B cell (primary cell): ENCODE results near the gene MED12L. TPM values are rescaled to one million over a fixed set of nuclear protein-coding genes. Genes with fewer than 3 reads are reported as not detected.
A peak's percentile ranks its signal among the peaks of the same experiment; 100 is the strongest.

Source experiments
- ATAC-seq: fragments of 200-7000 bp; cut with Tn5 transposase; one replicate; pipeline ENCODE4 v1.10.0; 2021; ENCODE audit warnings: low read depth, mild to moderate bottlenecking, moderate number of reproducible peaks, moderate library complexity
- CTCF ChIA-PET: fragments of 350-600 bp; sonication (Branson Sonifier 250); formaldehyde crosslinking; loops from one replicate; lab custom pipeline; 2021; ENCODE audit warnings: antibody characterized with exemption, inconsistent platforms; lab: Charles Lee
- POLR2A ChIA-PET: fragments of 350-600 bp; sonication (Branson Sonifier 250); formaldehyde crosslinking; loops from one replicate; lab custom pipeline; 2021; ENCODE audit warnings: antibody characterized with exemption; lab: Charles Lee
- DNase-seq: peaks from one replicate; pipeline ENCODE4 v3.0.0; 2013
- H2AFZ ChIP-seq: 2 replicates; pipeline ENCODE4 v1.6.1; 2012; ENCODE audit warnings: mild to moderate bottlenecking, low read depth, low read length; ENCODE audit not compliant: insufficient read depth, poor library complexity, severe bottlenecking
- H3K27ac ChIP-seq, 2 donors: 1 replicate in 1 of 2; 2 replicates in 1 of 2; pipeline ENCODE4 v1.5.1; 2012 to 2013; ENCODE audit warnings: low read length in 2 of 2, mild to moderate bottlenecking in 2 of 2, moderate library complexity in 1 of 2
- H3K27me3 ChIP-seq, 4 experiments: fragments of 200-600 bp in 1 of 4; sonication (generic) in 1 of 4; replicated peaks in 1 of 4; 1 replicate in 2 of 4; 2 replicates in 2 of 4; pipeline versions ENCODE4 v1.6.1 to v1.7.0; 2013 to 2016; ENCODE audit warnings: low read length in 3 of 4, mild to moderate bottlenecking in 2 of 4, mixed read lengths in 1 of 4, moderate library complexity in 1 of 4; ENCODE audit not compliant: insufficient read depth in 4 of 4, control insufficient read depth in 3 of 4; ENCODE audit errors: control extremely low read depth in 1 of 4
- H3K36me3 ChIP-seq, 2 experiments: replicated peaks in 1 of 2; 1 replicate in 1 of 2; 2 replicates in 1 of 2; pipeline versions ENCODE4 v1.6.1 to v1.7.1; 2013; ENCODE audit warnings: low read length in 1 of 2; ENCODE audit not compliant: insufficient read depth in 2 of 2, control insufficient read depth in 1 of 2; ENCODE audit errors: control extremely low read depth in 1 of 2, extremely low read depth in 1 of 2
- H3K4me1 ChIP-seq, 2 donors: fragments of 200-600 bp in 1 of 2; sonication (generic) in 1 of 2; 1 replicate in 1 of 2; 2 replicates in 1 of 2; pipeline versions ENCODE4 v1.5.1 to v1.6.1; 2013 to 2017; ENCODE audit warnings: low read length in 2 of 2; ENCODE audit not compliant: control insufficient read depth in 2 of 2, insufficient read depth in 2 of 2
- H3K4me2 ChIP-seq: replicated peaks from 2 replicates; pipeline ENCODE3; 2012; ENCODE audit warnings: mild to moderate bottlenecking, low read depth, low read length; ENCODE audit not compliant: poor library complexity, severe bottlenecking
- H3K4me3 ChIP-seq, 5 experiments: fragments of 200-600 bp in 1 of 5; sonication (generic) in 1 of 5; 1 replicate in 3 of 5; 2 replicates in 2 of 5; pipeline versions ENCODE4 v1.5.1 to v1.7.0; 2011 to 2016; ENCODE audit warnings: low read length in 4 of 5, mild to moderate bottlenecking in 4 of 5, low read depth in 2 of 5, control low read depth in 1 of 5, moderate library complexity in 1 of 5; ENCODE audit not compliant: insufficient read depth in 1 of 5; ENCODE audit errors: control extremely low read depth in 1 of 5, extremely low read depth in 1 of 5
- H3K79me2 ChIP-seq: fragments of 200-600 bp; sonication (generic); one replicate; pipeline ENCODE4 v1.6.0; 2016; ENCODE audit warnings: low read length; ENCODE audit not compliant: control insufficient read depth, insufficient read depth
- H3K9ac ChIP-seq: fragments of 200-600 bp; sonication (generic); 2 replicates; pipeline ENCODE4 v1.6.1; 2017; ENCODE audit warnings: mild to moderate bottlenecking, low read length, moderate library complexity
- H3K9me3 ChIP-seq, 3 donors: one replicate each; pipeline versions ENCODE4 v1.6.1 to v1.7.1; 2013; ENCODE audit warnings: low read length in 2 of 3; ENCODE audit not compliant: control insufficient read depth in 2 of 3, insufficient read depth in 1 of 3; ENCODE audit errors: control extremely low read depth in 1 of 3
- H4K20me1 ChIP-seq: 2 replicates; pipeline ENCODE4 v1.6.0; 2012; ENCODE audit warnings: mild to moderate bottlenecking, low read length; ENCODE audit not compliant: insufficient read depth, control insufficient read depth, poor library complexity, severe bottlenecking
- H3K27ac Mint-ChIP-seq: one replicate; pipeline ENCODE4 v1.8.0; 2021; ENCODE audit warnings: mixed read lengths
- H3K27me3 Mint-ChIP-seq: one replicate; pipeline ENCODE4 v1.8.0; 2021; ENCODE audit warnings: mixed read lengths
- H3K4me1 Mint-ChIP-seq: one replicate; pipeline ENCODE4 v1.8.0; 2021; ENCODE audit warnings: mixed read lengths
- H3K4me3 Mint-ChIP-seq: one replicate; pipeline ENCODE4 v1.8.0; 2021; ENCODE audit warnings: mixed read lengths
- H3K9me3 Mint-ChIP-seq: one replicate; pipeline ENCODE4 v1.8.0; 2022; ENCODE audit warnings: mixed read lengths; ENCODE audit not compliant: insufficient read depth
- EZH2 ChIP-seq: IDR thresholded peaks from 2 replicates; pipeline ENCODE4 v1.6.1; 2012; ENCODE audit warnings: borderline replicate concordance, low read depth, mild to moderate bottlenecking, moderate library complexity, low read length; ENCODE audit not compliant: insufficient read depth, poor library complexity, severe bottlenecking
- WGBS: methylation state at CpG from one replicate; pipeline ENCODE4 v1.1.5; 2013; ENCODE audit warnings: missing lambda C conversion rate; ENCODE audit not compliant: insufficient coverage; 5-methylcytosine and 5-hydroxymethylcytosine counted together
- intact Hi-C: fragments of 100-400 bp; cut with micrococcal nuclease; formaldehyde crosslinking; loops from one replicate; pipeline ENCODE4 v1.10.0; 2022
- polyA plus RNA-seq: library from polyadenylated mRNA; depleted of rRNA; stranded (reverse); fragments of >200 nt; gene quantifications from 2 replicates; pipeline ENCODE4 v1.2.3, GENCODE V29; 2012
- total RNA-seq, 2 donors: library from RNA; stranded (reverse); fragments of 120-200 nt in 1 of 2; gene quantifications; 1 replicate in 1 of 2; 2 replicates in 1 of 2; pipeline versions ENCODE4 v1.2.3 to v1.2.4, GENCODE V29; 2013 to 2022
- TF ChIP-seq, protein P1 (sequence below): fragments of 200-600 bp; IDR thresholded peaks from one replicate; pipeline ENCODE4 v1.8.0; 2022; ENCODE audit warnings: antibody characterized with exemption, mild to moderate bottlenecking

The MED12L gene
- total and polyA plus RNA-seq, 2 donors (not counting 1 experiment from before 2014, with no cell fraction given) = 0.07 to 0.30 TPM

GRCh38 chr3:151331696-151332095 lies 246.2 kb downstream of the MED12L start:
- intact Hi-C loops = no loop called here
- Histone ChIP-seq H3K9me3 (no peaks in the 10 kb centered on the region), H3K36me3 (no peaks in the 10 kb centered on the region), H3K27me3 (no peaks in the 10 kb centered on the region), H3K4me1 (peaks cover 7 to 8% of the 10 kb centered on the region in 2 donors), H3K9ac (no peak overlapping the region), H3K4me3 (no peak overlapping the region), H3K79me2 (no peaks in the 10 kb centered on the region), H4K20me1 (no peaks in the 10 kb centered on the region), H3K4me2 (no peak overlapping the region), H2AFZ (no peak overlapping the region), H3K27ac (no peak overlapping the region)
- H3K27me3 Mint-ChIP-seq = no peaks in the 10 kb centered on the region
- CTCF ChIA-PET = no interaction called here
- POLR2A ChIA-PET = no interaction called here
- H3K4me3 Mint-ChIP-seq = no peak overlapping the region
- H3K4me1 Mint-ChIP-seq = peaks cover 23% of the 10 kb centered on the region
- DNase-seq (no peak), ATAC-seq (no peak)
- H3K27ac Mint-ChIP-seq = no peak overlapping the region
- WGBS = 100% methylated on average over 1 of the region's 2 CpGs
- TF ChIP-seq EZH2 = no peak
- TF ChIP-seq, protein P1, sequence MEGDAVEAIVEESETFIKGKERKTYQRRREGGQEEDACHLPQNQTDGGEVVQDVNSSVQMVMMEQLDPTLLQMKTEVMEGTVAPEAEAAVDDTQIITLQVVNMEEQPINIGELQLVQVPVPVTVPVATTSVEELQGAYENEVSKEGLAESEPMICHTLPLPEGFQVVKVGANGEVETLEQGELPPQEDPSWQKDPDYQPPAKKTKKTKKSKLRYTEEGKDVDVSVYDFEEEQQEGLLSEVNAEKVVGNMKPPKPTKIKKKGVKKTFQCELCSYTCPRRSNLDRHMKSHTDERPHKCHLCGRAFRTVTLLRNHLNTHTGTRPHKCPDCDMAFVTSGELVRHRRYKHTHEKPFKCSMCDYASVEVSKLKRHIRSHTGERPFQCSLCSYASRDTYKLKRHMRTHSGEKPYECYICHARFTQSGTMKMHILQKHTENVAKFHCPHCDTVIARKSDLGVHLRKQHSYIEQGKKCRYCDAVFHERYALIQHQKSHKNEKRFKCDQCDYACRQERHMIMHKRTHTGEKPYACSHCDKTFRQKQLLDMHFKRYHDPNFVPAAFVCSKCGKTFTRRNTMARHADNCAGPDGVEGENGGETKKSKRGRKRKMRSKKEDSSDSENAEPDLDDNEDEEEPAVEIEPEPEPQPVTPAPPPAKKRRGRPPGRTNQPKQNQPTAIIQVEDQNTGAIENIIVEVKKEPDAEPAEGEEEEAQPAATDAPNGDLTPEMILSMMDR = no peak
- no peaks in the 10 kb centered on the region for H3K9me3 Mint-ChIP-seq

DNA sequence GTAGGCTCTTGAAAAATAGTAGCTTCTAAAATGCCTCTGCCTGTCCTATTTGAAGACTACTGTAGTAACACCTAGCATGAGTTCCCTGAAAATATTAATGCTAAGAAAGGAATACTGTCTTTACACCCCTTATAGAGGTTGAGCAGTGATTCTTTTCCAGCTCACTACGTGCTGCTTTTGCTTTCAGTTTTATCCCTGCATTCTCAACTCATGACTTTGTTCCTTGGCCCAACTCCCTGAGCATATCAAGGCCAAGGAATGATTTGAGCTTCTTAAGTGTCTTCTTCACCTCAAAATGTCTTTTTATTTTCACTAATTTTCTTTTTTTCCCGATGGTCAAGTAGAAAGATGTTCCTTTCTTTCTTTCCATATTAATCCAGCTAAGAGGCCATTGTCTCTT lies 260.4 kb downstream of the MED12L start:
- Histone ChIP-seq H2AFZ (peak overlapping the region; percentile 34), H3K4me2 (peak overlapping the region; percentile 20), H3K4me1 (peaks cover 0 to 8% of the 10 kb centered on the region in 2 donors), H3K27ac (no peak overlapping the region), H3K4me3 (peak overlapping the region in 1 of 5 experiments; percentile 17), H3K36me3 (no peaks in the 10 kb centered on the region), H3K79me2 (no peaks in the 10 kb centered on the region), H3K27me3 (no peaks in the 10 kb centered on the region), H3K9me3 (no peaks in the 10 kb centered on the region), H4K20me1 (no peaks in the 10 kb centered on the region), H3K9ac (no peak overlapping the region)
- intact Hi-C loops = no loop called here
- no peak for TF ChIP-seq EZH2
- TF ChIP-seq, protein P1 = no peak
- 20% methylated on average over 1 of the region's 2 CpGs for WGBS
- DNase-seq = no peak
- Mint-ChIP-seq H3K27ac (no peak overlapping the region), H3K9me3 (no peaks in the 10 kb centered on the region), H3K27me3 (no peaks in the 10 kb centered on the region), H3K4me1 (peaks cover 20% of the 10 kb centered on the region), H3K4me3 (peak overlapping the region; percentile 0)
- ChIA-PET POLR2A (interaction anchor here (0.7 kb wide), 1 partner anchor 9 kb away, joined by 4 read pairs; no protein-coding TSS in a partner anchor), CTCF (interaction anchor here (1.0 to 1.3 kb wide), 4 partner anchors 17 to 190 kb away, joined by 3 to 6 read pairs (median 3); partner anchors contain the start of gene P2RY13)
- no peak for ATAC-seq
